GM19043 (cell line): Measurements from ENCODE around the gene ECI2.
"Not testable (repeated sequence)": the region's sequence is repeated elsewhere in the genome, so short reads cannot be mapped to it uniquely, and the experiment has no call there.

Experiments used
- ATAC-seq: cut with Tn5 transposase; IDR thresholded peaks from one replicate; pipeline ENCODE4 v1.9.1; 2021; ENCODE audit warnings: low read depth; ENCODE audit not compliant: unreplicated experiment

Gene ECI2

GRCh38 chr6:4145083-4145482, 9.7 kb upstream of the ECI2 start:
- ATAC-seq: no peak

- ATAC-seq: no peak
Measured at GRCh38 chr6:4139272-4139671, 3.9 kb upstream of the ECI2 start.

DNA sequence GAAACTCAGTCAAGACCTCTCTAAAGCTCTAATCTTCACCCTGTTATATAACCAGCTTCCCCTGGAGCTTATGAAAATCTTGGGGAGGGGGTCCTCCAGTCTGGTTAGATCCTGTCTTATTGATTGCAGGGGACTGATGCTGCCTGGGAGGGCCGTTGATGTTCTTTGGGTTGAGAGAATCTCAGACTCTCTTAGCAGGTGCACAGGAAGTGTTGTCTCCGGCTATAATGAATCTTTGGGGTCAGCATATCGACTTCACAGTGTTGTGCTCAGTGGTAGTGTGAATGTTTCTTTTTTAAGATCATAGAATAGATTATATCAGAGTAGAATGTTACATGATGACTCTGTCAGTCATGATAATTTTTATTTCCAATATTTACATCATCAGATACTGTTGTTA, 2.8 kb upstream of the ECI2 start:
- ATAC-seq: no peak

GRCh38 chr6:4136354-4136831, 1.0 kb upstream of the ECI2 start:
- ATAC-seq: no peak

DNA sequence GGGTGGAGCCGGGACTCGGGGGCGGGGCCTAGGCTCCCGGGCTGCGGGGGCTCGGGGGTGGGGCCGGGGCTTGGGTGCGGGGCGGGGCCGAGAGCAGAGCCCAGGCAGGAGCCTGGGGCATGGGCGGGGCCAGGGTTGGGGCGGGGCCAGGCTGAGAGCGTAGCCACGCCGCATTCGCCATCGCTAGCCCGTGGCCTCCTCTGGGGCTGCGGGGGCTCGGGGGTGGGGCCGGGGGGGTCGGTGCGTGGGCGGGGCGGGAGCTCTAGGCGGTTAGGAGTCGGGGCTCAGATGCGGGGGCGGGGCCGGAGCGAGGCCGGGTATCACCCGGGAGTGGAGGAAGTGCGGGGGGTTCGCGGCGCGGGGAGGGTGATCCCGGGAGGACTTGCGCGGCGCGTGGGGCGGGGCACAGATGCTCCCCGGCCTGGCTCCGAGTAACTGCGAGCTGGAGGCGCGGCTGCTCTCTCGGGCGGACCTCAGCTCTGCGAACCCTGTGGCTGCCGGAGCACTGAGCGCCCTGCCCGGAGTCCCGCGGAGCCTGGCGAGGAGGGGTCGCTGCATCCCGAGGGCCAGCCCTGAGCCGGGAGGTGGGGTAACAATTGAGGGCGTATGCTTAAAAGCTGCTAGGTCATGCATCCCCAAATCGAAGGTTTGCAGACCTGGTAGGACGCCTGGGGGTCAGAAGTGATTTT, 434 bp upstream of the ECI2 start:
- ATAC-seq: peak; percentile 57

- ATAC-seq: no peak
Measured at GRCh38 chr6:4133941-4134838, 1.2 kb downstream of the ECI2 start.

DNA sequence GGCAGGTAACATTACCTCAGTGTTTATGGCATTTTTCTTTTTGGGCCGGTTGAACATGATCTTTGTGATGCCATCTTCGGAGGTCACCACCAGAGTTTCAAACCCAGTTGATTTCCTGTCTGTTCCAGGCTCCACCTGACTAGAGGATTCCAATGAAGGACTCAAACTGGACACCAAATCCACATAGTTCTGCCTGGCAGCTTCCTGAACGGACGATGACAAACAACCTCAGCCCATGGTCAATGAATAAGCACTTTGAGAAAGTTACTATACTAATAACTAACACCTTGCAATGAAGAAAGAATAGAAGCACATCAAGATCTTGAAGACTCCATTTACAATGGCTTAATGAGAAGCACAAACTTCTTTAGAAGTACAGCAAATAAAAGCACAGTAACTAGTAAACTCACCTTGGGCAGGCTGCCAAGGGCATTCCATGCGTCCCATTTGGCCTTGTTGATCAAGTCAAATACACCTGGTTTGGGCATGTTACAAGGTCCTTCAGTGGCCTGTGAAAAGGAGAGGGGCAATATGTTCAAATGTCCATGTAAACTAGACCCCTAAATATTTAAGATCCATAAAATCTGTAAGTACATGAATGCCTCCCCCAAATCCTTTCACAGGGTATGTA, 4.9 kb downstream of the ECI2 start:
- no peak for ATAC-seq

DNA sequence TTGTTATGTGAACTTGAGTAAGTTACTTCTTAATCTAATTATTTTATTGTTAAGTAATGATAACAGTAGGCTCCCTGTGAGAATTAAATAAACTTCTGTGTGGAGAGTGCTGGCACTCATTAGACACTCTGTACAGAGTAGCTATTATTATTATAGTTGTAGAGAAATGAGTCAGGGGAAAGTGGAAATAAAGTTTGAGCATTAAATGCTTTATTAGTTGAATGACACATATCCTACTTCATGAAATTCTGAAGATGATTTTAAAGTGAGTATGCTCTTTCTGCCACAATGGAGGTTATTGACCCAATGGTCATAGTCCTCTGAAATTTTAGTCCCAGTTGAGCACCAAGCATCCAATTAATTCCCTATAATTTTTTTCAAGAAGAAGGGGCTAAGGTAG, 5.9 kb downstream of the ECI2 start:
- ATAC-seq: no peak

DNA sequence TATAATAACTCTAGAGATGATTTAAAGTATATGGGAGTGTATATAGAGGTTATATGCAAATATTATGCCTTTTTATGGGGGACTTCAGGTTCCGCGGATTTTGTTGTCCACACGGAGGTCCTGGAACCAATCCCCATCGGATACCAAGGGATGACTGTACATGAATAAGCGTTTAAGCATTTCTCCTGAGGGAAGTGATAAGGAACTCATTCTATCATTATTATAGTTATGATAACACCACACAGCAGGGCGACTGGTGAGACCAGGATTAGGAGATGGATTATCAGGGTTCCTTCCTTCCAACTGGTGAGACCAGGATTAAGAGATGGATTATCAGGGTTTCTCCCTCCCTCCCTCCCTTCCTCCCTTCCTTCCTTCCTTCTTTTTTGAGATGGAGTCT, 6.6 kb downstream of the ECI2 start:
- ATAC-seq: no peak

- no peak for ATAC-seq
Measured at GRCh38 chr6:4128072-4128471, 7.3 kb downstream of the ECI2 start.

- no peak for ATAC-seq
Measured at GRCh38 chr6:4125933-4126864, 9.2 kb downstream of the ECI2 start.

DNA sequence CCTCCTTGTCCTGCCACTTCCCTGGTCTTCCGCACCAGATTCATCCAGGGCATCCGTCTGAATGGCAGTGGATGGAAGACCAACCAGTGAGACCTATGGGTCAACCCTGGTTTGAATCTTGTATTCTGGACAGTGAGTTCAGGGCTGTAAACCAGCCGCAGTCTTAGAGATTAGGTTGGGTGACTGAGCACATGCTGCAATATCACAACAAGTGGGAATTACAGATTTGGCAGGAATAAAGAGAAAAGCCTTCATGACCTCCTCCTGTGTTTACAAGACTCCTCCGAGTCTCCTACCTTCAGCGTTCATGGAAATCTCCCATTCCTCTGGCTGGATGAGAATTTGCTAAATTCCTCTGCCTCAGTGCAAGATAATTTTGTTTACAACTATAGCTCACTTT, 9.9 kb downstream of the ECI2 start:
- no peak for ATAC-seq

- no peak for ATAC-seq
Measured at GRCh38 chr6:4124351-4124750, 11.0 kb downstream of the ECI2 start.

- ATAC-seq: no peak
Measured at GRCh38 chr6:4115741-4116140, 19.6 kb downstream of the ECI2 start.

DNA sequence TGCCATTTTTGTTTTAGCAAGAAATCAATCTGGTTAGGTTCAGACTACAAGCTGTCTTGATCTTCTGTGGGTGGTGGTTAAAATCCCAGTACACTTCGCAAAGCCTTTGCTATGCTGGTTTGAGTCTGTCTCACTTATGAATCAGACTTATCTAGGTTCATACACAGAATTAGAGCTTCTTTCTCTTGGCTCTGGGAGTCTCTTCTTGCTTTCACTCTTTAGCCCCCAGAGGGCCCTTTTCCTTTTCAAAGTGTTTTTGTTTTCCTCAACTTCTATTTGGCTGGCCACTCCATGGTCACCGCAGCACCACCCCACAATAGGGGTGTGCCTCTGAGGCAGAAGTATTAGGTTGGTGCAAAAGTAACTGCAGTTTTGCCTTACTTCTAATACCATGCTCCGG, 21.3 kb downstream of the ECI2 start:
- ATAC-seq: no peak

DNA sequence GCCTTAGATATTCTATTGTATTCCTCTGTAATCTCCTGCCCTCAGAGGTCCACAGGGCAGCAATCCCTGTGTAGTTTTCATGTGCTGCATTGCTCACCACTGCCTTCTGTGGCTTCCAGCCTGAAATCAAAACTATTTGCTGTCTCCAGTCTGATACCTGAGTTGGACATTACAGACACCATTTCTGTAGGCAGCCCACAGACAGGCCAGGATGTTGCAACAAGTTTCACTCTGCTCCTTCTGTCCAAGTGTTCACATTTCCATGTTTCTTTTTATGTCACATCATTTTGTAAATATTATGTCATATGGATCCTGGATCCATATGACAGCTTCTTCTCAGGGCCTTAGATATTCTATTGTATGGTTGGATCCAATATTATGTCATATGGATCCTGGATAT, 21.7 kb downstream of the ECI2 start:
- ATAC-seq: no peak

GRCh38 chr6:4112366-4112765, 23.0 kb downstream of the ECI2 start:
- no peak for ATAC-seq

GRCh38 chr6:4109363-4109815, 26.0 kb downstream of the ECI2 start:
- ATAC-seq: not testable (repeated sequence)

DNA sequence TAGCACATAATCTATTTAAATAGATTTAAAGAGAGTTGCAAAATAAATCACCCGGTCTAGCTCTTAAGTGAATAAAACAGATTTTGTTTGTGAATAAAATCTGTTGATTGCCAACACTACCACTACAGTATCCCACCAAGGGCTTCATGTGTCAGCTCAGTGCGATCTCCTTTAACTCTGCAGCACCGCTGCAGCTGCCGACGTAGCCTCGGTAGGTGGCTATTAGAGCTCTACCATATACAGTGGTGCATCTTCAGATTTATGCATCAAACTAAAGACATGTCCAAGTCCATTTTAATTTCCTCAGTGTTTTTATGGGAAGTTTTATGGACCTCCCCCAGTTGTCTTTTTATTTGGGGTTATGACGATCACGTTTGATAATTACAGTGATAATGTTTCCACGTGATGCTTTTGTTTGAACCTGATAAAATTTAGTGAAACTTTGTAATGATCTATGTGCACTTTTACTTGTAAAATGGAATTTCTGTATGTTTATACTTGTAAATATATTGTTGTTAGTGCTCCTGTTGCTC, 26.7 kb downstream of the ECI2 start:
- ATAC-seq: no peak

- no peak for ATAC-seq
Measured at GRCh38 chr6:4107873-4108272, 27.5 kb downstream of the ECI2 start.
